ENCODE measurements around the gene UNC13D. TPM values are rescaled to one million over a fixed set of nuclear protein-coding genes. Genes with fewer than 3 reads are reported as not detected.

The UNC13D gene
- total and polyA plus RNA-seq, 3 experiments from 2014 or later, result 90.3 to 154 (median 143) TPM

GRCh38 chr17:75829747-75830146, 14.5 kb downstream of the UNC13D start:
- Histone ChIP-seq H3K36me3 (ENCODE audit: insufficient read depth, low read length) (peaks cover 23% of the 10 kb centered on the region), H3K27ac (ENCODE audit: low read depth, low read length) (no peak overlapping the region), H3K9me3 (ENCODE audit: low read length) (no peaks in the 10 kb centered on the region), H3K4me3 (ENCODE audit: low read length) (no peak overlapping the region), H3K27me3 (ENCODE audit: insufficient read depth, low read length, poor library complexity, severe bottlenecking) (no peaks in the 10 kb centered on the region), H3K4me1 (ENCODE audit: insufficient read depth, low read length) (peaks cover 37% of the 10 kb centered on the region)
- CTCF ChIA-PET, result interaction anchor here (0.7 to 2.7 kb wide), 15 partner anchors 14 to 745 kb away, joined by 3 to 10 read pairs (median 4); partner anchors contain the start of genes GALK1, TRIM65 and UNC13D
- H3K4me1 Mint-ChIP-seq, result peaks cover 32 to 43% (median 37%) of the 10 kb centered on the region in 3 donors
- no peak for DNase-seq
- POLR2A ChIA-PET, result interaction anchor here (0.5 to 1.4 kb wide), 2 partner anchors 35 to 53 kb away, joined by 4 to 7 read pairs; no protein-coding TSS in a partner anchor
- H3K27me3 Mint-ChIP-seq, result no peaks in the 10 kb centered on the region
- H3K27ac Mint-ChIP-seq, result peak overlapping the region in 7 of 8 donors; percentile 12 to 91 (median 70)
- no peak overlapping the region for H3K4me3 Mint-ChIP-seq
- H3K9me3 Mint-ChIP-seq, result no peaks in the 10 kb centered on the region
- peaks cover 0 to 68% (median 4%) of the 10 kb centered on the region in 3 donors for H3K36me3 Mint-ChIP-seq

GRCh38 chr17:75828741-75829140, 15.5 kb downstream of the UNC13D start:
- POLR2A ChIA-PET, result interaction anchor here (0.5 to 1.6 kb wide), 6 partner anchors 12 to 321 kb away, joined by 3 to 6 read pairs (median 4); a partner anchor contains a TSS
- peak overlapping the region in 3 of 8 donors; percentile 11 to 100 (median 57) for H3K27ac Mint-ChIP-seq
- no peaks in the 10 kb centered on the region for H3K27me3 ChIP-seq (ENCODE audit: insufficient read depth, low read length, poor library complexity, severe bottlenecking)
- H3K9me3 ChIP-seq (ENCODE audit: low read length), result no peaks in the 10 kb centered on the region
- H3K4me3 ChIP-seq (ENCODE audit: low read length), result no peak overlapping the region
- no peak for DNase-seq
- H3K36me3 Mint-ChIP-seq, result peaks cover 0 to 66% (median 2%) of the 10 kb centered on the region in 3 donors
- CTCF ChIA-PET, result interaction anchor here (0.9 to 3.1 kb wide), 4 partner anchors 33 to 177 kb away, joined by 3 to 14 read pairs (median 6); no protein-coding TSS in a partner anchor
- peaks cover 27% of the 10 kb centered on the region for H3K4me1 ChIP-seq (ENCODE audit: insufficient read depth, low read length)
- H3K27me3 Mint-ChIP-seq, result no peaks in the 10 kb centered on the region
- no peak overlapping the region for H3K4me3 Mint-ChIP-seq
- H3K4me1 Mint-ChIP-seq, result peaks cover 26 to 33% (median 30%) of the 10 kb centered on the region in 3 donors
- H3K36me3 ChIP-seq (ENCODE audit: insufficient read depth, low read length), result peaks cover 13% of the 10 kb centered on the region
- no peaks in the 10 kb centered on the region for H3K9me3 Mint-ChIP-seq
- no peak overlapping the region for H3K27ac ChIP-seq (ENCODE audit: low read depth, low read length)

- Mint-ChIP-seq H3K4me1 (peaks cover 19 to 26% (median 23%) of the 10 kb centered on the region in 3 donors), H3K36me3 (peaks cover 0 to 63% (median 0%) of the 10 kb centered on the region in 3 donors), H3K9me3 (no peaks in the 10 kb centered on the region), H3K27me3 (no peaks in the 10 kb centered on the region), H3K27ac (peak overlapping the region; percentile 34 to 100 (median 94)), H3K4me3 (peak overlapping the region; percentile 46 to 84 (median 63))
- Histone ChIP-seq H3K36me3 (ENCODE audit: insufficient read depth, low read length) (peaks cover 8% of the 10 kb centered on the region), H3K4me1 (ENCODE audit: insufficient read depth, low read length) (peaks cover 20% of the 10 kb centered on the region), H3K4me3 (ENCODE audit: low read length) (no peak overlapping the region), H3K27me3 (ENCODE audit: insufficient read depth, low read length, poor library complexity, severe bottlenecking) (no peaks in the 10 kb centered on the region), H3K9me3 (ENCODE audit: low read length) (no peaks in the 10 kb centered on the region), H3K27ac (ENCODE audit: low read depth, low read length) (peak overlapping the region; percentile 57)
- ChIA-PET POLR2A (interaction anchor here (0.6 to 1.6 kb wide), 6 partner anchors 13 to 75 kb away, joined by 3 to 6 read pairs (median 4); a partner anchor contains a TSS), CTCF (interaction anchor here (1.4 to 3.1 kb wide), 5 partner anchors 33 to 113 kb away, joined by 3 to 14 read pairs (median 3); partner anchors contain the start of gene FBF1)
- peak in 2 of 5 donors; percentile 45 to 52 for DNase-seq
Observed at GRCh38 chr17:75828076-75828400, 16.2 kb downstream of the UNC13D start.

- Histone ChIP-seq H3K4me3 (ENCODE audit: low read length) (peak overlapping the region; percentile 26), H3K36me3 (ENCODE audit: insufficient read depth, low read length) (peaks cover 8% of the 10 kb centered on the region), H3K4me1 (ENCODE audit: insufficient read depth, low read length) (peaks cover 17% of the 10 kb centered on the region), H3K9me3 (ENCODE audit: low read length) (no peaks in the 10 kb centered on the region), H3K27me3 (ENCODE audit: insufficient read depth, low read length, poor library complexity, severe bottlenecking) (no peaks in the 10 kb centered on the region), H3K27ac (ENCODE audit: low read depth, low read length) (peak overlapping the region; percentile 57)
- peak overlapping the region; percentile 62 to 85 (median 65) for H3K4me3 Mint-ChIP-seq
- H3K4me1 Mint-ChIP-seq, result peaks cover 15 to 22% (median 19%) of the 10 kb centered on the region in 3 donors
- POLR2A ChIA-PET, result interaction anchor here (0.8 to 1.6 kb wide), 6 partner anchors 16 to 74 kb away, joined by 3 to 6 read pairs (median 4); partner anchors contain the start of genes UNC13D and UNK
- no peaks in the 10 kb centered on the region for H3K9me3 Mint-ChIP-seq
- CTCF ChIA-PET, result interaction anchor here (0.7 to 3.1 kb wide), 12 partner anchors 9 to 194 kb away, joined by 3 to 14 read pairs (median 3); partner anchors contain the start of genes FBF1, GALK1, SMIM5 and UNC13D
- no peaks in the 10 kb centered on the region for H3K27me3 Mint-ChIP-seq
- peak; percentile 58 to 83 (median 72) for DNase-seq
- peaks cover 0 to 61% (median 0%) of the 10 kb centered on the region in 3 donors for H3K36me3 Mint-ChIP-seq
- H3K27ac Mint-ChIP-seq, result peak overlapping the region; percentile 61 to 100 (median 94)
Observed at GRCh38 chr17:75827308-75828075, 16.7 kb downstream of the UNC13D start.

DNA sequence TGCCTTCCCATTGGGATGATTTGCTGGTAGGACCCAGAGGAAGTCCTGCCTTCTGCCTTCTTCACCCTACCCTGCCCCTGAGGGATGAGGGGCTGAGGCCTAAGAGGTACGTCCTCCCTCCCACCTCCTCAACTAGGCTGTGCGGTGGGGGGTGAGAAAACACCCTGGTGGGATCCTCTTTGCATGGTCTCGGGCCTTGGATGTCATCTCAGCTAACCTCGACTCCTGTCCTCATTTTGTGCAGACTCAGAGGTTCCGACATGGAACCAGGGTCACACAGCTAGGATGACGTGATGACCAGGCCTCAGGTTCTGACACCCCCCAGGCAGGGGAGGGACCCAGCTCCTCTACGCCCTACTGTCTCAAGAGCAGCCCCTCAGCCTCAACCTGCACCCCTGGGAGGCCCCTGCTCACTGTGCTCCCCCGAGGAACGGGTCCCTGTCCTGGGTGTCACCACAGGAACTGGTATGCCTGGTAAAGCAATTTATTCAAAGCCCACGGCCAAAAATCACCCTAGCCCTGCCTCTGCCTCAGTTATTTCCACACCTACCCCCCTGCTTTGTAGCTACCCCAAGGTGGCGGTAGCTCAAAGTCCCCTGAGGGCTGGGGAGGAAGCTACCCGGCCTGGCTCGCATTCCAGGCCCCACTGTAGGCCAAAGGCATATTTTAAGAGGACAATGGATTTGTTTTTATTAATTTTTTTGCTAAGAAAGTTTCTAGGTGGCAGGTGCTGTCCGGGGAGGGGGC, 17.5 kb downstream of the UNC13D start:
- Histone ChIP-seq H3K27ac (ENCODE audit: low read depth, low read length) (no peak overlapping the region), H3K36me3 (ENCODE audit: insufficient read depth, low read length) (peaks cover 8% of the 10 kb centered on the region), H3K4me3 (ENCODE audit: low read length) (no peak overlapping the region), H3K9me3 (ENCODE audit: low read length) (no peaks in the 10 kb centered on the region), H3K4me1 (ENCODE audit: insufficient read depth, low read length) (peaks cover 17% of the 10 kb centered on the region), H3K27me3 (ENCODE audit: insufficient read depth, low read length, poor library complexity, severe bottlenecking) (no peaks in the 10 kb centered on the region)
- Mint-ChIP-seq H3K27ac (peak overlapping the region in 6 of 8 donors; percentile 85 to 100 (median 95)), H3K4me1 (peaks cover 16 to 22% (median 19%) of the 10 kb centered on the region in 3 donors), H3K4me3 (peak overlapping the region in 1 of 7 donors; percentile 36), H3K27me3 (no peaks in the 10 kb centered on the region), H3K9me3 (no peaks in the 10 kb centered on the region), H3K36me3 (peaks cover 0 to 63% (median 0%) of the 10 kb centered on the region in 3 donors)
- ChIA-PET POLR2A (interaction anchor here (0.8 to 1.5 kb wide), 7 partner anchors 10 to 69 kb away, joined by 3 to 6 read pairs (median 4); partner anchors contain the start of genes UNC13D and UNK), CTCF (interaction anchor here (0.7 to 3.1 kb wide), 13 partner anchors 8 to 194 kb away, joined by 3 to 14 read pairs (median 3); partner anchors contain the start of genes FBF1, GALK1, SMIM5 and UNC13D)
- no peak for DNase-seq

- H3K27ac Mint-ChIP-seq, result peak overlapping the region in 6 of 8 donors; percentile 23 to 91 (median 54)
- no peak overlapping the region for H3K27ac ChIP-seq (ENCODE audit: low read depth, low read length)
- H3K27me3 ChIP-seq (ENCODE audit: insufficient read depth, low read length, poor library complexity, severe bottlenecking), result no peaks in the 10 kb centered on the region
- ChIA-PET POLR2A (interaction anchor here (0.6 to 1.5 kb wide), 5 partner anchors 10 to 70 kb away, joined by 3 to 6 read pairs (median 4); no protein-coding TSS in a partner anchor), CTCF (interaction anchor here (0.7 to 3.1 kb wide), 8 partner anchors 19 to 193 kb away, joined by 3 to 14 read pairs (median 5); partner anchors contain the start of genes GALK1 and SMIM5)
- no peak overlapping the region for H3K4me3 ChIP-seq (ENCODE audit: low read length)
- H3K4me1 Mint-ChIP-seq, result peaks cover 22 to 27% (median 24%) of the 10 kb centered on the region in 3 donors
- H3K9me3 Mint-ChIP-seq, result no peaks in the 10 kb centered on the region
- H3K36me3 ChIP-seq (ENCODE audit: insufficient read depth, low read length), result peaks cover 8% of the 10 kb centered on the region
- H3K9me3 ChIP-seq (ENCODE audit: low read length), result no peaks in the 10 kb centered on the region
- H3K4me1 ChIP-seq (ENCODE audit: insufficient read depth, low read length), result peaks cover 21% of the 10 kb centered on the region
- H3K4me3 Mint-ChIP-seq, result no peak overlapping the region
- DNase-seq, result no peak
- H3K27me3 Mint-ChIP-seq, result no peaks in the 10 kb centered on the region
- peaks cover 0 to 68% (median 5%) of the 10 kb centered on the region in 3 donors for H3K36me3 Mint-ChIP-seq
Observed at GRCh38 chr17:75825748-75826370, 18.3 kb downstream of the UNC13D start.

- H3K27me3 ChIP-seq (ENCODE audit: insufficient read depth, low read length, poor library complexity, severe bottlenecking), result no peaks in the 10 kb centered on the region
- CTCF ChIA-PET, result interaction anchor here (1.2 to 2.7 kb wide), 4 partner anchors 20 to 60 kb away, joined by 3 to 13 read pairs (median 4); partner anchors contain the start of gene GALK1
- Mint-ChIP-seq H3K4me3 (no peak overlapping the region), H3K9me3 (no peaks in the 10 kb centered on the region), H3K27me3 (no peaks in the 10 kb centered on the region), H3K36me3 (peaks cover 0 to 68% (median 5%) of the 10 kb centered on the region in 3 donors), H3K4me1 (peaks cover 22 to 30% (median 24%) of the 10 kb centered on the region in 3 donors), H3K27ac (peak overlapping the region in 3 of 8 donors; percentile 26 to 85 (median 37))
- H3K9me3 ChIP-seq (ENCODE audit: low read length), result no peaks in the 10 kb centered on the region
- H3K27ac ChIP-seq (ENCODE audit: low read depth, low read length), result no peak overlapping the region
- H3K4me3 ChIP-seq (ENCODE audit: low read length), result no peak overlapping the region
- H3K36me3 ChIP-seq (ENCODE audit: insufficient read depth, low read length), result peaks cover 9% of the 10 kb centered on the region
- peaks cover 21% of the 10 kb centered on the region for H3K4me1 ChIP-seq (ENCODE audit: insufficient read depth, low read length)
- DNase-seq, result no peak
- POLR2A ChIA-PET, result interaction anchor here (0.6 to 1.5 kb wide), 3 partner anchors 19 to 71 kb away, joined by 3 to 4 read pairs (median 4); no protein-coding TSS in a partner anchor
Observed at GRCh38 chr17:75825149-75825552, 19.1 kb downstream of the UNC13D start.

Data from CD8-positive, alpha-beta memory T cell (primary cell).